Measurements from ENCODE around the gene PES1. TPM values are rescaled to one million over a fixed set of nuclear protein-coding genes. Genes with fewer than 3 reads are reported as not detected.
"Not testable (repeated sequence)": the region's sequence is repeated elsewhere in the genome, so short reads cannot be mapped to it uniquely, and the experiment has no call there.

The PES1 gene
- total RNA-seq, 1 donor from 2014 or later = 168 TPM

GRCh38 chr22:30568137-30568805 is 23.4 kb downstream of the PES1 start:
- intact Hi-C loops (cut with micrococcal nuclease) = no loop called here
- no peak for DNase-seq (ENCODE audit: low spot score)
- Mint-ChIP-seq H3K27me3 (ENCODE audit: insufficient read depth) (peaks cover 3% of the 10 kb centered on the region), H3K36me3 (ENCODE audit: low read depth) (no peaks in the 10 kb centered on the region), H3K27ac (no peak overlapping the region), H3K9me3 (no peaks in the 10 kb centered on the region), H3K4me3 (no peak overlapping the region), H3K4me1 (ENCODE audit: low read depth) (no peaks in the 10 kb centered on the region)

GRCh38 chr22:30567277-30567676 is 24.4 kb downstream of the PES1 start:
- H3K4me3 Mint-ChIP-seq; intact Hi-C loops (cut with micrococcal nuclease); H3K27ac Mint-ChIP-seq; H3K9me3 Mint-ChIP-seq; H3K27me3 Mint-ChIP-seq (ENCODE audit: insufficient read depth); DNase-seq (ENCODE audit: low spot score); H3K36me3 Mint-ChIP-seq (ENCODE audit: low read depth); H3K4me1 Mint-ChIP-seq (ENCODE audit: low read depth): not testable (repeated sequence)

GRCh38 chr22:30566125-30566524 is 25.6 kb downstream of the PES1 start:
- Mint-ChIP-seq H3K4me1 (ENCODE audit: low read depth) (no peaks in the 10 kb centered on the region), H3K27ac (no peak overlapping the region), H3K4me3 (no peak overlapping the region), H3K27me3 (ENCODE audit: insufficient read depth) (peaks cover 3% of the 10 kb centered on the region), H3K9me3 (no peaks in the 10 kb centered on the region), H3K36me3 (ENCODE audit: low read depth) (no peaks in the 10 kb centered on the region)
- intact Hi-C loops (cut with micrococcal nuclease) = no loop called here
- no peak for DNase-seq (ENCODE audit: low spot score)

- intact Hi-C loops (cut with micrococcal nuclease) = no loop called here
- DNase-seq (ENCODE audit: low spot score) = no peak
- H3K27ac Mint-ChIP-seq = no peak overlapping the region
- H3K9me3 Mint-ChIP-seq = no peaks in the 10 kb centered on the region
- H3K27me3 Mint-ChIP-seq (ENCODE audit: insufficient read depth) = peaks cover 3% of the 10 kb centered on the region
- H3K4me1 Mint-ChIP-seq (ENCODE audit: low read depth) = no peaks in the 10 kb centered on the region
- no peaks in the 10 kb centered on the region for H3K36me3 Mint-ChIP-seq (ENCODE audit: low read depth)
- no peak overlapping the region for H3K4me3 Mint-ChIP-seq
Measured at GRCh38 chr22:30565341-30565740, 26.4 kb downstream of the PES1 start.

- no peaks in the 10 kb centered on the region for H3K9me3 Mint-ChIP-seq
- intact Hi-C loops (cut with micrococcal nuclease) = no loop called here
- H3K27me3 Mint-ChIP-seq (ENCODE audit: insufficient read depth) = peaks cover 3% of the 10 kb centered on the region
- H3K4me3 Mint-ChIP-seq = no peak overlapping the region
- no peak overlapping the region for H3K27ac Mint-ChIP-seq
- DNase-seq (ENCODE audit: low spot score) = no peak
- H3K36me3 Mint-ChIP-seq (ENCODE audit: low read depth) = no peaks in the 10 kb centered on the region
- no peaks in the 10 kb centered on the region for H3K4me1 Mint-ChIP-seq (ENCODE audit: low read depth)
Measured at GRCh38 chr22:30564761-30565119, 27.0 kb downstream of the PES1 start.

GRCh38 chr22:30564045-30564760 is 27.5 kb downstream of the PES1 start:
- no peak overlapping the region for H3K4me3 Mint-ChIP-seq
- DNase-seq (ENCODE audit: low spot score) = no peak
- peaks cover 3% of the 10 kb centered on the region for H3K27me3 Mint-ChIP-seq (ENCODE audit: insufficient read depth)
- no peaks in the 10 kb centered on the region for H3K9me3 Mint-ChIP-seq
- intact Hi-C loops (cut with micrococcal nuclease) = no loop called here
- no peaks in the 10 kb centered on the region for H3K4me1 Mint-ChIP-seq (ENCODE audit: low read depth)
- no peak overlapping the region for H3K27ac Mint-ChIP-seq
- no peaks in the 10 kb centered on the region for H3K36me3 Mint-ChIP-seq (ENCODE audit: low read depth)

- DNase-seq (ENCODE audit: low spot score) = no peak
- no peak overlapping the region for H3K4me3 Mint-ChIP-seq
- no peaks in the 10 kb centered on the region for H3K4me1 Mint-ChIP-seq (ENCODE audit: low read depth)
- intact Hi-C loops (cut with micrococcal nuclease) = no loop called here
- H3K9me3 Mint-ChIP-seq = no peaks in the 10 kb centered on the region
- no peaks in the 10 kb centered on the region for H3K36me3 Mint-ChIP-seq (ENCODE audit: low read depth)
- H3K27ac Mint-ChIP-seq = no peak overlapping the region
- H3K27me3 Mint-ChIP-seq (ENCODE audit: insufficient read depth) = peaks cover 3% of the 10 kb centered on the region
Measured at GRCh38 chr22:30562366-30562765, 29.3 kb downstream of the PES1 start.

GRCh38 chr22:30561402-30562189 is 30.1 kb downstream of the PES1 start:
- Mint-ChIP-seq H3K9me3 (no peaks in the 10 kb centered on the region), H3K27me3 (ENCODE audit: insufficient read depth) (no peaks in the 10 kb centered on the region), H3K27ac (no peak overlapping the region), H3K4me1 (ENCODE audit: low read depth) (no peaks in the 10 kb centered on the region), H3K36me3 (ENCODE audit: low read depth) (no peaks in the 10 kb centered on the region), H3K4me3 (no peak overlapping the region)
- DNase-seq (ENCODE audit: low spot score) = no peak
- intact Hi-C loops (cut with micrococcal nuclease) = no loop called here

GRCh38 chr22:30560643-30561202 is 31.0 kb downstream of the PES1 start:
- H3K27me3 Mint-ChIP-seq (ENCODE audit: insufficient read depth); DNase-seq (ENCODE audit: low spot score); H3K9me3 Mint-ChIP-seq; H3K36me3 Mint-ChIP-seq (ENCODE audit: low read depth); H3K4me1 Mint-ChIP-seq (ENCODE audit: low read depth); intact Hi-C loops (cut with micrococcal nuclease); H3K27ac Mint-ChIP-seq; H3K4me3 Mint-ChIP-seq: not testable (repeated sequence)

- no peak for DNase-seq (ENCODE audit: low spot score)
- intact Hi-C loops (cut with micrococcal nuclease) = no loop called here
- Mint-ChIP-seq H3K27ac (no peak overlapping the region), H3K4me3 (no peak overlapping the region), H3K9me3 (no peaks in the 10 kb centered on the region), H3K4me1 (ENCODE audit: low read depth) (no peaks in the 10 kb centered on the region), H3K27me3 (ENCODE audit: insufficient read depth) (no peaks in the 10 kb centered on the region), H3K36me3 (ENCODE audit: low read depth) (no peaks in the 10 kb centered on the region)
Measured at GRCh38 chr22:30559889-30560288, 31.8 kb downstream of the PES1 start.

- no peak for DNase-seq (ENCODE audit: low spot score)
- no peaks in the 10 kb centered on the region for H3K27me3 Mint-ChIP-seq (ENCODE audit: insufficient read depth)
- intact Hi-C loops (cut with micrococcal nuclease) = no loop called here
- H3K36me3 Mint-ChIP-seq (ENCODE audit: low read depth) = no peaks in the 10 kb centered on the region
- no peak overlapping the region for H3K27ac Mint-ChIP-seq
- H3K4me1 Mint-ChIP-seq (ENCODE audit: low read depth) = no peaks in the 10 kb centered on the region
- H3K4me3 Mint-ChIP-seq = no peak overlapping the region
- no peaks in the 10 kb centered on the region for H3K9me3 Mint-ChIP-seq
Measured at GRCh38 chr22:30557243-30557642, 34.5 kb downstream of the PES1 start.

GRCh38 chr22:30556388-30556787 is 35.3 kb downstream of the PES1 start:
- Mint-ChIP-seq H3K4me1 (ENCODE audit: low read depth) (no peaks in the 10 kb centered on the region), H3K27me3 (ENCODE audit: insufficient read depth) (no peaks in the 10 kb centered on the region), H3K36me3 (ENCODE audit: low read depth) (no peaks in the 10 kb centered on the region), H3K27ac (no peak overlapping the region), H3K9me3 (no peaks in the 10 kb centered on the region), H3K4me3 (no peak overlapping the region)
- intact Hi-C loops (cut with micrococcal nuclease) = no loop called here
- DNase-seq (ENCODE audit: low spot score) = no peak
